CD4-positive, alpha-beta T cell (primary cell): ENCODE results near the gene DONSON. TPM values are rescaled to one million over a fixed set of nuclear protein-coding genes. Genes with fewer than 3 reads are reported as not detected.
"Not testable (repeated sequence)": the region's sequence is repeated elsewhere in the genome, so short reads cannot be mapped to it uniquely, and the experiment has no call there.

Experiments used
- ATAC-seq: fragments of 200-7000 bp; cut with Tn5 transposase; one replicate; pipeline ENCODE4 v1.10.0; 2022; ENCODE audit warnings: mild to moderate bottlenecking; ENCODE audit not compliant: poor library complexity
- CTCF ChIA-PET: fragments of 350-600 bp; sonication (Branson Sonifier 250); formaldehyde crosslinking; loops from one replicate; lab custom pipeline; 2021; ENCODE audit warnings: antibody characterized with exemption, inconsistent platforms; lab: Charles Lee
- POLR2A ChIA-PET: fragments of 350-600 bp; sonication (Branson Sonifier 250); formaldehyde crosslinking; loops from one replicate; lab custom pipeline; 2021; ENCODE audit warnings: antibody characterized with exemption, inconsistent platforms; lab: Charles Lee
- DNase-seq, 14 experiments: peaks; one replicate each; pipeline ENCODE4 v3.0.0-alpha.2; 2013 to 2020; ENCODE audit warnings: mixed read lengths in 2 of 14
- H3K27ac ChIP-seq, 2 donors: one replicate each; pipeline versions ENCODE4 v1.5.1 to v1.7.0; 2013; ENCODE audit warnings: low read length in 2 of 2, low read depth in 1 of 2, mild to moderate bottlenecking in 1 of 2
- H3K27me3 ChIP-seq, 2 experiments: 1 replicate in 1 of 2; 2 replicates in 1 of 2; pipeline versions ENCODE4 v1.6.1 to v1.7.0; 2013; ENCODE audit warnings: low read length in 2 of 2, control low read depth in 1 of 2, mild to moderate bottlenecking in 1 of 2, moderate library complexity in 1 of 2; ENCODE audit not compliant: insufficient read depth in 2 of 2, control insufficient read depth in 1 of 2
- H3K36me3 ChIP-seq: one replicate; pipeline ENCODE4 v1.6.1; 2013; ENCODE audit warnings: low read length, control low read depth; ENCODE audit not compliant: insufficient read depth
- H3K4me1 ChIP-seq: one replicate; pipeline ENCODE4 v1.6.1; 2013; ENCODE audit warnings: low read length, control low read depth; ENCODE audit not compliant: insufficient read depth
- H3K4me3 ChIP-seq: one replicate; pipeline ENCODE4 v1.5.1; 2013; ENCODE audit warnings: mild to moderate bottlenecking, low read length, moderate library complexity
- H3K9me3 ChIP-seq, 2 experiments: 1 replicate in 1 of 2; 2 replicates in 1 of 2; pipeline versions ENCODE4 v1.6.1 to v1.7.0; 2013; ENCODE audit warnings: low read length in 2 of 2, mild to moderate bottlenecking in 2 of 2, control low read depth in 1 of 2, moderate library complexity in 1 of 2; ENCODE audit not compliant: control insufficient read depth in 1 of 2, insufficient read depth in 1 of 2
- H3K27ac Mint-ChIP-seq: one replicate; pipeline ENCODE4 v1.8.0; 2020; ENCODE audit warnings: mixed read lengths
- H3K27me3 Mint-ChIP-seq: one replicate; pipeline ENCODE4 v1.8.0; 2021; ENCODE audit warnings: mixed read lengths
- H3K36me3 Mint-ChIP-seq: one replicate; pipeline ENCODE4 v1.8.0; 2021; ENCODE audit warnings: low read depth, mixed read lengths
- H3K4me1 Mint-ChIP-seq: one replicate; pipeline ENCODE4 v1.8.0; 2021; ENCODE audit warnings: low read depth, mixed read lengths
- H3K4me3 Mint-ChIP-seq: one replicate; pipeline ENCODE4 v1.8.0; 2020; ENCODE audit warnings: mild to moderate bottlenecking, mixed read lengths
- H3K9me3 Mint-ChIP-seq: one replicate; pipeline ENCODE4 v1.8.0; 2020; ENCODE audit warnings: mixed read lengths
- CTCF ChIP-seq: fragments of 200-600 bp; IDR thresholded peaks from one replicate; pipeline ENCODE4 v1.8.0; 2022; ENCODE audit warnings: antibody characterized with exemption, mild to moderate bottlenecking
- intact Hi-C, 2 experiments: fragments of 100-400 bp; cut with DNase I in 1 of 2; cut with micrococcal nuclease in 1 of 2; formaldehyde crosslinking; loops; one replicate each; pipeline versions ENCODE4 v1.15.1 to v1.9.0; 2023 to 2025; cut with DNase I, micrococcal nuclease
- total RNA-seq, 174 experiments: library from RNA in 2 of 174; stranded (reverse) in 2 of 174; gene quantifications; one replicate each; pipeline ENCODE4 v1.2.3 and lab custom pipeline; 2021 to 2026

The DONSON gene
- total RNA-seq, 2 experiments from 2014 or later = 11.9 to 13.5 TPM

GRCh38 chr21:33622253-33622652 lies 33.8 kb upstream of the DONSON start:
- Histone ChIP-seq H3K27me3 (no peaks in the 10 kb centered on the region), H3K9me3 (no peaks in the 10 kb centered on the region), H3K27ac (no peak overlapping the region), H3K4me1 (no peaks in the 10 kb centered on the region), H3K36me3 (peaks cover 34% of the 10 kb centered on the region), H3K4me3 (no peak overlapping the region)
- intact Hi-C loops = no loop called here
- peaks cover 4% of the 10 kb centered on the region for H3K4me1 Mint-ChIP-seq
- no peaks in the 10 kb centered on the region for H3K27me3 Mint-ChIP-seq
- ATAC-seq (no peak), DNase-seq (no peak)
- no peak for TF ChIP-seq CTCF
- H3K9me3 Mint-ChIP-seq = no peaks in the 10 kb centered on the region
- ChIA-PET POLR2A (no interaction called here), CTCF (no interaction called here)
- H3K27ac Mint-ChIP-seq = no peak overlapping the region
- H3K36me3 Mint-ChIP-seq = peaks cover 58% of the 10 kb centered on the region
- H3K4me3 Mint-ChIP-seq = no peak overlapping the region

- Mint-ChIP-seq H3K4me1 (no peaks in the 10 kb centered on the region), H3K27ac (no peak overlapping the region), H3K36me3 (peaks cover 76% of the 10 kb centered on the region), H3K27me3 (no peaks in the 10 kb centered on the region), H3K9me3 (no peaks in the 10 kb centered on the region), H3K4me3 (no peak overlapping the region)
- ChIA-PET CTCF (interaction anchor here (1.2 kb wide), 1 partner anchor 14 kb away, joined by 5 read pairs; no protein-coding TSS in a partner anchor), POLR2A (interaction anchor here (0.6 kb wide), 1 partner anchor 798 kb away, joined by 3 read pairs; no protein-coding TSS in a partner anchor)
- intact Hi-C loops = no loop called here
- H3K4me1 ChIP-seq = no peaks in the 10 kb centered on the region
- H3K27me3 ChIP-seq = no peaks in the 10 kb centered on the region
- H3K9me3 ChIP-seq = no peaks in the 10 kb centered on the region
- ATAC-seq (no peak), DNase-seq (no peak)
- no peak overlapping the region for H3K4me3 ChIP-seq
- H3K36me3 ChIP-seq = peaks cover 34% of the 10 kb centered on the region
- TF ChIP-seq CTCF = no peak
- H3K27ac ChIP-seq = no peak overlapping the region
Measured at GRCh38 chr21:33619726-33620125, 31.2 kb upstream of the DONSON start.

GRCh38 chr21:33618407-33618806 lies 29.9 kb upstream of the DONSON start:
- Histone ChIP-seq H3K4me1 (no peaks in the 10 kb centered on the region), H3K36me3 (peaks cover 32% of the 10 kb centered on the region), H3K4me3 (no peak overlapping the region), H3K9me3 (no peaks in the 10 kb centered on the region), H3K27ac (no peak overlapping the region), H3K27me3 (no peaks in the 10 kb centered on the region)
- ChIA-PET CTCF (no interaction called here), POLR2A (no interaction called here)
- no peak for DNase-seq
- intact Hi-C loops = no loop called here
- Mint-ChIP-seq H3K4me3 (no peak overlapping the region), H3K4me1 (no peaks in the 10 kb centered on the region), H3K27ac (no peak overlapping the region), H3K9me3 (no peaks in the 10 kb centered on the region), H3K27me3 (no peaks in the 10 kb centered on the region), H3K36me3 (peaks cover 78% of the 10 kb centered on the region)
- ATAC-seq = no peak
- no peak for TF ChIP-seq CTCF

- CTCF ChIA-PET = interaction anchor here (1.0 kb wide), 1 partner anchor 12 kb away, joined by 3 read pairs; no protein-coding TSS in a partner anchor
- H3K27me3 Mint-ChIP-seq, DNase-seq, POLR2A ChIA-PET, H3K27ac ChIP-seq, H3K27ac Mint-ChIP-seq, H3K9me3 Mint-ChIP-seq, H3K4me1 ChIP-seq, intact Hi-C loops, H3K9me3 ChIP-seq, H3K4me1 Mint-ChIP-seq, H3K27me3 ChIP-seq, ATAC-seq, H3K4me3 ChIP-seq, H3K4me3 Mint-ChIP-seq: not testable (repeated sequence)
- peaks cover 78% of the 10 kb centered on the region for H3K36me3 Mint-ChIP-seq
- peaks cover 36% of the 10 kb centered on the region for H3K36me3 ChIP-seq
Measured at GRCh38 chr21:33617565-33617964, 29.1 kb upstream of the DONSON start.
